SKM-1 (cell line): Measurements from ENCODE around the gene CHIT1.

Experiments used
- DNase-seq: peaks from one replicate; lab custom pipeline; 2025; ENCODE audit not compliant: unreplicated experiment; lab: John Stamatoyannopoulos, UW

The CHIT1 gene

DNA sequence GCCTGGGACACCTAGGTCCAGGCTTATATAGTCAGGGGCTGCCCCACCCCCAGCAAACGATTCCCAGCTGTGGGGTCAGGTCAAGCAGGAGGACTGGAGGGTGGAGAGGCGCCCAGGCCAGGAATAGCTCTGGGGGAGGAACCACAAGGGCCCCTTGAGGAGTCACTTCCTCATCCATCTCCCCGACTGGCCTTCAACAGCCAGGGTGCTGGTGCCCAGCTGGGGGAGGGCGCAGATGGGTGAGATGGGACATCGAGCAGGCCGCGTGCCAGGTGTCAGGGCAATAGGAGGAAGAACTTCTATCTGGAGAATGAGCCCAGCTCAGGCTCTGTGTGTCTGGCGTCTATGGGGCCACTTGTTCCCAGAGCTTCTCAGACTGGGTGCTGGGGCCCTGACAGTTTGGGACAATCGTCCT lies 53.6 kb downstream of the CHIT1 start:
- peak; percentile 91 for DNase-seq

DNA sequence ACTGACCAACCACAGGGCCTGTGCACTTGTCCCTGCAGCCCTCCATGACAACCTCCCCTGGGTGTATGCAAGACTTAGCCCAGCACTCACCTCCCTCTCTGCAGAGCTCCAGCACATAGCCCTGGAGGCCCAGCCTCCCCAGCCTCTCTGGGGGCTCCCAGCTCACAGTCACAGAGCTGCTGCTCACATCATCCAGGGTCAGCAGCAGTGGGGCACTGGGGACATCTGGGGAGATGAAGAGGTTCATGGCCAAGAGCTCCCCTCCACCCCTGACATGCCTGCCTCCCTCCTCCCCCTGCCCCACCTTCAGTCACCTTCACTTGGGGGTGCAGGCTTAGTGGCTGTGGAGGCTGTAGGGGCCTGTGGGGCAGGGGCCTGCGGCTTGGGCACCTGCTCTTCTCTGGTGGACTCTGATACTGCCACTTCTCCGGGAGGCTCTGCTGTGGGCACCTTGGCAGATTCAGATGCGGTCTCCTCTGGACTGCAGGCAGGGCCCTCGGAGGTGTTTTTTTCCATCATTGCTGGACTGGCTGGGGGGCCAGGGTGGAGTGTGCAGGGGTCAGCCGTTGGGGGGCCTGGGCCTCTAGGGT lies 54.1 kb downstream of the CHIT1 start, which contains the start of gene MYBPH:
TSS of gene MYBPH (minus strand) at position 590 of the 590 bp plus-strand sequence. CDS start at position 519, 71 bp downstream.
- no peak for DNase-seq

DNA sequence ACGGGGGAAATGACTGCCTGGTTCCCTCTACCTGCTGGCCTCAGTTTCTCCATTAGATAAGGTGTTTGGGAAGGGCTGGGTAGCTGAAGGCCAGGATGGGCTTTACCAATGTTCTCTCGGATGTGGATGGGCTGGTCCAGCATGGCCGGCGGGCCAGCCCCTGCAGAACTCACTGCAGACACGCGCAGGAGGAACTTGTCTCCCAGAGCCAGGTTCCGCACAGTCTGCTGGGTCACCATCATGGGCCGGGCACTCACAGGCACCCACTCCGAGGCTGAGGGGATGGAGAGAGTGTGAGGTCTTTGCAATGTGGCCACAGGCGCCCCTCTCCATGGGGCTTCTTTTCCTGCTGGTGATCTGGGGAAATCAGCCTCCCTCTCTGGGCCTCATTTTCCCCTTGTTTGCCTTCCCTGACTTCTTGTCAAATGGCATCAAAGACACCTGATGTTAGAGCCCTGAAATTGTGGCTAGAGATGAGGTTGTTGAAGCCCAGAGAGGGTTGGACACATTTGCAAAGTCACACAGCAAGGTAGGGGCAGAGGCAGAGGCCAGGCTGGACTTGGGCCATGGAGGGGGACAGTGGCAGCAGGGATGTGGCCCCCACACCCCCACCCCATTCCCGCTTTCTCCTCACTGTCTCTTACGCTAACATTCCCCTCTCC lies 55.0 kb downstream of the CHIT1 start:
- no peak for DNase-seq

DNA sequence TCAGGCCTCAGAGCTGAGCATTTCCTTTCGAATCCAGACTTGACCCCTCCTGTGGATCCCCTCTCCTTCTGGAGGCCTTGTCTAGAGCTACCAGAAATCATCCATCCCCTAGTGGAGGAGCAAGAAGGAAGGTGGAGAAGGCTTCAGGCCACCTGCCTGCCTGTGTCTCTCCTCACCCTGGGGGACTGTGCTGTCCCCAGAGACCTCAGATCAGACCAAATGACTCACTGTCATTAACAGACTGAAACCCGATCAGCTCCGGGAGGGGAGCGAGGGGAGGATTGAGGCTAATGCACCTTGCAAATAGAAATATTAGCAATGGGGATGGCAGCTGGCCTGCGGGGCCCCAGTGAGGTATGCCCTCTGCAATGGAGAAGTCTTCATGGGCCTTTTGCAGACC lies 55.9 kb downstream of the CHIT1 start:
- DNase-seq, result no peak

DNA sequence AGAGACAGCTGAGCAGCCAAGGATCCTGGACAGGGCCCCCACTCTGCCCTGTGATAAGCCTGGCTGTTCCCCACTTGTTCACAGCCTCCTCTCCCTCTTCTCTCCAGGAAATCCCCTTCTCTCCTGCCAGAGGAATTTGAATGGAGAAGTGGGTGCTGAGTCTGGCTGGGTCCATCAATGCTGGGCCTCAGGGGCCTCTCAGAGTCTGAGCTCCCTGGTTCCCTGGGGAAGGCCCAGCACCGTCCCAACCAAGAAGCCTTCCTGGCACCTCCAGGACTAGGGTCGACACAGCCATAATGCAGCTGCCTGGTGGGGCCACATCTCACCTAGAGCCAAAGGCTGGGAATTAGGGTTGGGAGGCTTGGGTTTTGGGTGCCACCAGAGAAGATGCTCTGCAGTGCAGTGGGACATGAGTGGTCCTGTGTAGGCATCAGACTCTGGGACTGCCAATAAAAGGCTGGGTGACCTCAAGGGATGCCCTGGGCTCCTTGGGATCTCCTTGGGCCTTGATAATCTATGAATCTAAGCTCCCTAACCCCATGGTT lies 56.4 kb downstream of the CHIT1 start:
- no peak for DNase-seq

DNA sequence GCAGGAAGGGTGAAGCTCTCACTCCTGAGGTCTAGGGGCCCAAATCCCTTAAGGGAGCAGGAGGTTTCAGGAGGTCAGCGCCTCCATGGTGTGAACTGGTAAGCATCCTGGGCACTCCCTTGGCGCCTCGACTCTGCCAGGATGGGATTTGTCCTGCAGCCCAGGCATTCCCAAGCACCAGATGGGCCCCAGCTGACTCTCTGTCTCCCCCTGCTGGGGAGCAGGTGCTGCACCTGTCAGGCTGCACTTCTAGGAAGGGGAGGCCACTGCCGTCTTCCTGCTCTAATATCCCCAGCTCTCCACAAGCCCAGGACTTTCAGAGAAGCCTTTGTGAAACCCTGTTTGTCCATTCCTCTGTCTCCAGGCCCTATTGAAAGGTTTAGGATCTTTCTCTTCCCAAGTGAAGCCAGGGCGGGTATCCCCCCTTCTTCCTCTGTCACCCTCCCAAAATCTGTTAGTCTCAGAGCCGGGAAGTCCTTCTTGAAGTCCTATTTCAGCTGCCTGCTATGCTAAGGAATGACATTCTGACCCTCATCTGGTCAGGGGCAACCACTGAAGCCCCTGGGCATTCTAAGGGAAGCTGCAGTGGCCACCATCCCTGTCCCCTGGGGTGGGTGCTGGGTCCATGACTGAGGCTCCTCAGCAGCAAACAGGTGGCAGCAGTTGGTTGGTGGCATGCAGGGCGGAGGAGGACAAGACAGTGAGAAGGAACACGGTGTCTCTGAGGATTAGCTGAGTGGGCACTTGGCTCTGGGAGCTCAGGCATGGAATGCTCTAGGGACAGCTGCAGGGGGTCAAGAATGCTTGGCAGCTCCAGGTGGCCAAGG lies 57.1 kb downstream of the CHIT1 start:
- peak; percentile 34 for DNase-seq

DNA sequence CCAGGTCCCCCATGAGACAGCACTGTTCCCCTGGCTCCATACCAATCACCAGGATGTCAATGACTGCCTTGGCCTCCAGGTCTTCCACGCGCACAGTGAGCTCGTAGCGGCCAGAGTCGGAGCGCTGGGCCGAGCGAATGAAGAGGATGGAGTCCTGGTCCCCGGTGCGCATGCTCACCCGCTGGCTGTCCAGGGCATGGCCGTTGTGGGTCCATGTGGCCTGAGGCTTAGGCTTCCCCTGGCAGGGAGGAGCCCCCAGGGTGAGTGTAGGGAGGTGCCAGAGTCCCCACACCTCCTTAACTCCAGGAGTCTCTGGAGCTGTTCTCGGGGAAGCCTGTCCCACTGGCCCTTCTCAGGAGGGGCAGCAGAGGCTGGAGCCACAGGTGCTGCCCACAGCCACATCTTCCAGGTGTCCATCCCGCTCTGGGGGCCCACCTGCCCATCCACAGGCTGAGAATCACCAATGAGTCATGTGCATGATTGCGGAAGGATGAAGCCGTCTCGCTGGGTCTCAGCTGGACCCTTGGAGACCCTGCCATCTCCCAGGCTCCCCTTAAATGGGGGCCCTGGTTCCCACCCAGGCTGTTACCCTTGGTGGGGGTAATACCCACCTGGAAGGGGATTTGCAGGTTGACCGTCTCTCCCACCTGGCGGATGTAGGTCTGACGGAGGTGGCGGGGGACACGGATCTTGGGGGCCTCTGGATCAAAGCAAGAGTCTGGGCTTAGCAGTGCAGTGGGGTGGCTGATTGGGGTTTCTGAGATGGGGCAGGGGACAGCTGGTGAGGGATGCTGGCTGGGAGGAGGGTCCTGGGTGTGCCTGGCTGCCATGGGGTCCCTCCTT lies 57.9 kb downstream of the CHIT1 start:
- no peak for DNase-seq

DNA sequence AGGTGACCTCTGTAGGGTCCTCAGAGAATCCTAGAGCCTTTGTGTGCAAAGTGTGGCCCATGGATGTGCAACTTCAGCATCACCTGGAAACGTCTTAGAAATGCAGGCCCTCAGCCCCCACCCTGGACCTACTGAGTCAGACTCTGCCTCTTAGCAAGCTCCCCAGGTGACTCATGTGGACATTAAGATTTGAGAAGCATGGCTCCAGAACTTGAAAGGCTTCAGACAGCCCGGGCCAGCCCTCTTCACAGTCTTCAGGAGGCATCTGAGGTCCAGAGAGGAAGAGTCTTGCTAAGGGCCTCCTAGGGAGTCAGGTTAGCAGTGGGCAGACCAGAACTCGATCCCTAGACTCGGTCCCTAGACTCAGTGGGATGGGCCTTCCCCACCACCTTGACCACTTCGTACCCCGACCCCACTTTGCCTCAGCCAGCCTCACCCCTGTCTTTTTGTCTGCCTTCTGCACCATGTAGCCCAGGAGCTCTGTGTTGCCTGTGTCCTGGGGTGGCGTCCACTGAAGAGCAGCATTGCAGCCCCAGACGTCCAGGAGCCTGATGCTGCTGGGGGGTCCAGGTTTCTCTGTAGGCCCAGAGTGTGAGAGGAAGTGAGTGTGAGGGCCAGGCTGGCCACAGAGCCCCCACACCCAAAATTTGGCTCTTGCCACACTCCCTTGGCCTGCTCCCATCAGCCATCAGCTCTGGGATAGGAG lies 58.7 kb downstream of the CHIT1 start:
- DNase-seq, result no peak

DNA sequence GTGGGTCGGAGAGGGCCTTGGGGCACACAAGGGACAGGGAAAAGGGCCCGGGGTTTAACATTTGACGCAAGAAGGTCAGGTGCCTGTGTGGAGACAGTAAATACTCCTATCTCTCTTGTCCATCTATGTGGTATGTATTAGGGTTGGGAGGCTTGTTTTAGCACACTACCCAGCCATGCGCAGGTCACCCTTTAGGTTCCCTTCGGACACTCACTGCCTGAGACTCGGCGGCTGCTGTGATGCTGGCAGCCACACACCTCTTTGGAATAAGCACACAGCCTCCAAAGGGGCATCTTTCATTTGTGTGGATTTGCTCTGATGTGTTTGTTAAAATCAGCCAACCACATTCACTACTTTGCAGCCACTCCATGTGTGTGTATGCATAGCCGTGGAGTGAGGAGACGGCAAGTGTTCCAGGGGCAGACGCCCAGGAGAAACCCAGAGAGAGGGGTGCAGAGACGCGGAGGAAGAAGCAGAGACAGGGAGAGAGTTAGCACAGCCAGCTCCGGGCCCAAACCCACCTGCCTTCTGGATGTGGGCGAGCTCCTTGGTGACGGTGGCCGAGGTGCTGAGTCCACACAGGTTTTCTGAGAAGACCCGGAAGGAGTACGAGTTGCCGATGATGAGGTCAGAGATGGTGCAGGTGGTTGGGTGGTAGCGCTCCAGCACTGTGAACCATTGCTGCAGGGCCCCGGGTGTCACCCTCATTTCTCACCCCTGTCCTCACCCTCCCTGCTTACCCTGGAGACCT lies 59.5 kb downstream of the CHIT1 start:
- DNase-seq, result no peak

DNA sequence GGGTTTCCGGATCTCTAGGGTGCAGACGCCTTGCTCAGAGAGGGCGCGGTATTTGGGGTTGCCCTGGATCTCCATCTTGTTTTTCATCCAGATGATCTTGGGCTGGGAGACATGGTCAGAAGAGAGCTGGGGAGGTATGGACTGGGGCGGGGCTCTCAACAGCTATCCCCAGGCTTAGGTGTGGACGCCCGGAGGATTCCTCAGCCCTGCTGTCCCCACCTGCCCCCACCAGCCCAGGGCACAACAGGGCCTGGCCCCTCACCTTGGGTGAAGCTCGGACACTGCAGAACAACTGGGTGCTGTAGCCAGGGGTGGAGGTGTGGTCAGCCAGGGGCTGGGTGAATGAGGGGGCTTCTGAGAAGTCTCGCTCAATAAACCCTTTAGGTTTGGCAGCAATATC lies 60.5 kb downstream of the CHIT1 start:
- no peak for DNase-seq

DNA sequence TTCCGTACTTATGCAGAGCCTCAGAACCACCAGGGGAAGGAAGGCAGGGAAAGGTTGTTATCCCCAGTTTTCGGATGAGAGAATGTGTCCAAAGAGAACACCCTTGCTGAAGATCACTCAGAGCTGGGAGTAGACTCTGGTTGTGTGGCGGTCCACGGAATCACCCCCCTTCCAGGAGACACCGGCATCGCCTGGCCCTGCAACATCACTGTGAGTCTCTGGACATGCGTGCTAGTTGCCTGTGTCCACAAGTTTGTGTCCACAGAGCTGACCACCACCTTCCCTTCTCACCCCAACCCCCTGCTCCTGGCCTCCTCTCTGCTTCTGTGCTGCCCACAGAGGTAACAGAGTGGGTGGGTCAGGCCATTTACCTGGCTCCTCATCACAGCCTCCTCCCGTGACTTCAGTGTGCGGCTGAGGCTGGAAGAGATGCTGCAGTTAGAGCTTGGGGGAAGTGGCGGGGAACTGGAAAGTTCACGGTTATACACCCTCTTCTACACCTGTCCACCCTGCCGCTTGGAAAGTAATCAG lies 61.2 kb downstream of the CHIT1 start:
- DNase-seq, result no peak

DNA sequence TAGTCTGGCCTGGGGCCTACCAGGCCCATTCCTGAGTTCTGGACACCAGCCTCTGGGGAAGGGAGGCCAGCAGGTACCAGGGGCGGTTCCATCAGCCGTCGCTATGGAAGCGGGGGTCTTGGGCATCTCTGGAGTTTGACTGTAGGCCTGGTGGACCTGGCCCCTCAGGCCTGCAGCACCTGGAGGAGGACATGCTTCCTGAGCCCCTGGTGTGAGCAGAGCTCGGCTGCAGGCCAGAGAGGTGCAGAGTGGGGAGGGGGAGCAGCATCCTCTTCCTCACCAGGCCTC lies 61.6 kb downstream of the CHIT1 start:
- DNase-seq, result no peak

DNA sequence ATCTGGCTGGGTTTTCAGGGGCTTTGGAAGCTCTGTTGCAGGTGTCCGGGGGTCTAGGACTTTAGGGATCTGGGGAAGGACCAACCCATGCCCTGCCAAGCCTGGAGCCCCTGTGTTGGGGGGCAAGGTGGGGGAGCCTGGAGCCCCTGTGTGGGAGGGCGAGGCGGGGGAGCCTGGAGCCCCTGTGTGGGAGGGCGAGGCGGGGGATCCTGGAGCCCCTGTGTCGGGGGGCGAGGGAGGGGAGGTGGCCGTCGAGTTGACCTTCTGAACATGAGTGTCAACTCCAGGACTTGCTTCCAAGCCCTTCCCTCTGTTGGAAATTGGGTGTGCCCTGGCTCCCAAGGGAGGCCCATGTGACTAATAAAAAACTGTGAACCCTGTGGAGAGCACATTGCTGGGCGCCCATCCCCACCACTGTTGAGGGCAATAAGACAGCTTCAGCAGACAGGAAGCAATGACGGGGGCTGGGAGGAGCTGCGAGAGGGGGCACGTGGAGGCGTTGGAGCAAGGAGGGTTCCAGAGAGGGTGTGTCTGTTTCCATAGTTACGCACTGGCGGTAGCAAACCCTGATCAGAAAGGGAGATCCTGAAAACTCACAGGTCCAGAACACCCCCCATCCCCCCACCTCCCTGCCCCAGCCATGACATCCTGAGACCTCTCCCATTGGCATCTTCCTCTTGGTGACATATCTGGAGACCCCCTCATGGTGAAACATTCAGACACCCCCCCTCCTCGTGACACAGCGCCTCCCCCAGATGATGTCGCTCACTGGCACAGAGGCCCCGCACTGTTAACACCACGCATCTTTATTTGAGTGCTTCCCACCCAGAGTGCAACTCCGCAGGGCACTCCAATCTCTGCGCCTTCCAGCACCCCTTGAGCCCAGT lies 62.2 kb downstream of the CHIT1 start:
- DNase-seq, result no peak

DNA sequence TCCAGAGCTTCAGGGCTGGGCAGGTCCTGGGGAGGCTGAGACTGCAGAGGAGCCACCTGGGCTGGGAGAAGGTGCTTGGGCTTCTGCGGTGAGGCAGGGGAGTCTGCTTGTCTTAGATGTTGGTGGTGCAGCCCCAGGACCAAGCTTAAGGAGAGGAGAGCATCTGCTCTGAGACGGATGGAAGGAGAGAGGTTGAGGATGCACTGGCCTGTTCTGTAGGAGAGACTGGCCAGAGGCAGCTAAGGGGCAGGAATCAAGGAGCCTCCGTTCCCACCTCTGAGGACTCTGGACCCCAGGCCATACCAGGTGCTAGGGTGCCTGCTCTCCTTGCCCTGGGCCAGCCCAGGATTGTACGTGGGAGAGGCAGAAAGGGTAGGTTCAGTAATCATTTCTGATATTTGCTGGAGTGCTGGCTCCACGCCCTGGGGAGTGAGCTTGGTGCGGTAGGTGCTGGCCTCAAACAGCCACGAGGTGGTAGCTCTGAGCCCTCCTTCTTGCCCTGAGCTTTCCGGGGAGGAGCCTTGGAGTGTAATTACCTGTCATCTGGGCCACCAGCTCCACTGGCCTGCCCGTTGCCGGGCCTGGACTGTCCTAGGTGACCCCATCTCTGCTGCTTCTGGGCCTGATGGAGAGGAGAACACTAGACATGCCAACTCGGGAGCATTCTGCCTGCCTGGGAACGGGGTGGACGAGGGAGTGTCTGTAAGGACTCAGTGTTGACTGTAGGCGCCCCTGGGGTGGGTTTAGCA lies 63.1 kb downstream of the CHIT1 start:
- DNase-seq, result peak; percentile 82
